Ishikawa (cell line): ENCODE results near the gene OPTN.

Experiments used
- CEBPB ChIP-seq: IDR thresholded peaks from 2 replicates; pipeline ENCODE4 v1.6.1; 2012
- EP300 ChIP-seq: IDR thresholded peaks from 2 replicates; pipeline ENCODE4 v1.6.1; 2012; ENCODE audit warnings: borderline replicate concordance
- MAX ChIP-seq: IDR thresholded peaks from 2 replicates; pipeline ENCODE4 v1.6.1; 2012
- REST ChIP-seq: IDR thresholded peaks from 2 replicates; pipeline ENCODE4 v1.6.1; 2012; ENCODE audit warnings: low read depth, mild to moderate bottlenecking
- TEAD4 ChIP-seq: IDR thresholded peaks from 2 replicates; pipeline ENCODE4 v1.6.1; 2012
- USF1 ChIP-seq: IDR thresholded peaks from 2 replicates; pipeline ENCODE4 v1.6.1; 2012
- ZBTB7A ChIP-seq: IDR thresholded peaks from 2 replicates; pipeline ENCODE4 v1.6.1; 2012; ENCODE audit warnings: low read depth

GRCh38 chr10:13167568-13167967, 67.6 kb downstream of the OPTN start:
- TF ChIP-seq EP300 (no peak), MAX (no peak), CEBPB (no peak), TEAD4 (no peak), REST (no peak), ZBTB7A (no peak), USF1 (no peak)
